ENCODE data around the gene MAP3K10. TPM values are rescaled to one million over a fixed set of nuclear protein-coding genes. Genes with fewer than 3 reads are reported as not detected.

MAP3K10 gene
- total RNA-seq, 1 experiment from 2014 or later: 255 TPM

DNA sequence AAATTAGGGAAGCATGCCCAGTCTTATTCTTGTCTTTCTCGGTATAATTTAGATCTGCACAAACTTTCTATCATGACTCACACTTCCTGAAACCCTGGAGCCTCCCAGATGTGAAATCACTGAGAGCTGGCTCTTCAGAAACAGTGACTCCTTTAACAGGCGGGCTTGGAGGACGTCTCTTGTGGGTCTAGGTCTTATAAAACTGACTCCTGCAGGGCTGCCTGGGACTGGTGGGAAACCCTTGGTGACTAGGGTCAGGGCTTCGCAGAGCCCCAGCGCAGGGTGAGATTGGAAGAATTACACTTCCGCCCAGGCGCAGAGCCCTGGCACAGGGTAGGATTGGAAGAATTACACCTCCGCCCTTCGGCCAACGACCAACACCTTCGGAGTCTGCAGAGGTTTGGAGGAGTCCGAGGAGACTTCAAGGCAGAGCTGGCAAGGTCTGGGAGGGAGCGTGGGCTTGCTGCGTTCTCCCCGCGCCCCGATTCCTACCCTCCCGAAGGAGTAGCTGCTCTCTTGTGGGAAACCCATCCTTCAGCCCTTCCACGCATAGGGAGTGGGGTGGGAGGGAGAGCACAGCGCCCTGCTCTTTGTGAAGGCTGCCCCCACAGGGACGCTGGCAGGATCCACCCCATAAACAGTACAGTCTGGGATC is 43.4 kb upstream of the MAP3K10 start:
- BruUV-seq (replicated peaks): TSS peak; percentile 94
- Histone ChIP-seq H3K27ac (ENCODE audit: low read length) (peak overlapping the region; percentile 42), H3K4me3 (ENCODE audit: low read depth in 2 of 2, low read length in 2 of 2) (peak overlapping the region; percentile 24 to 50), H3K9me3 (ENCODE audit: control insufficient read depth, insufficient read depth, low read depth, low read length) (no peaks in the 10 kb centered on the region), H3K4me1 (ENCODE audit: control insufficient read depth, insufficient read depth, low read length) (peaks cover 14% of the 10 kb centered on the region), H3K36me3 (ENCODE audit: control insufficient read depth, insufficient read depth, low read length) (no peaks in the 10 kb centered on the region), H3K27me3 (ENCODE audit: control insufficient read depth, insufficient read depth, low read length) (no peaks in the 10 kb centered on the region)
- intact Hi-C loops (cut with micrococcal nuclease; ENCODE audit: unreplicated experiment) (no loop called here), in situ Hi-C loops (cut with HindIII; ENCODE audit: low pct_unique_long_range_greater_than_20kb, low sequenced_read_pairs) (no loop called here)
- ATAC-seq (peak; percentile 87), DNase-seq (ENCODE audit: low read depth, low spot score) (peak; percentile 100)
- ChIA-PET CTCF (interaction anchor here (0.6 to 4.5 kb wide), 27 partner anchors 8 to 381 kb away, joined by 3 to 45 read pairs (median 5); partner anchors contain the start of gene TTC9B), POLR2A (interaction anchor here (0.6 to 1.9 kb wide), 12 partner anchors 10 to 314 kb away, joined by 3 to 22 read pairs (median 4); partner anchors contain the start of gene MAP3K10)
- TF ChIP-seq TCF7L2 (IDR thresholded peaks at IDR 0.05; ENCODE audit: low read depth, low read length) (no peak), POLR2AphosphoS5 (IDR thresholded peaks at IDR 0.05; ENCODE audit: low read depth, low read length) (no peak), SIN3A (IDR thresholded peaks at IDR 0.05; ENCODE audit: borderline replicate concordance, insufficient read depth, low read depth, low read length) (no peak), REST (IDR thresholded peaks at IDR 0.05; ENCODE audit: insufficient read depth in 1 of 2, low read depth in 2 of 2, low read length in 1 of 2) (no peak)
- TF ChIP-seq, protein P1, sequence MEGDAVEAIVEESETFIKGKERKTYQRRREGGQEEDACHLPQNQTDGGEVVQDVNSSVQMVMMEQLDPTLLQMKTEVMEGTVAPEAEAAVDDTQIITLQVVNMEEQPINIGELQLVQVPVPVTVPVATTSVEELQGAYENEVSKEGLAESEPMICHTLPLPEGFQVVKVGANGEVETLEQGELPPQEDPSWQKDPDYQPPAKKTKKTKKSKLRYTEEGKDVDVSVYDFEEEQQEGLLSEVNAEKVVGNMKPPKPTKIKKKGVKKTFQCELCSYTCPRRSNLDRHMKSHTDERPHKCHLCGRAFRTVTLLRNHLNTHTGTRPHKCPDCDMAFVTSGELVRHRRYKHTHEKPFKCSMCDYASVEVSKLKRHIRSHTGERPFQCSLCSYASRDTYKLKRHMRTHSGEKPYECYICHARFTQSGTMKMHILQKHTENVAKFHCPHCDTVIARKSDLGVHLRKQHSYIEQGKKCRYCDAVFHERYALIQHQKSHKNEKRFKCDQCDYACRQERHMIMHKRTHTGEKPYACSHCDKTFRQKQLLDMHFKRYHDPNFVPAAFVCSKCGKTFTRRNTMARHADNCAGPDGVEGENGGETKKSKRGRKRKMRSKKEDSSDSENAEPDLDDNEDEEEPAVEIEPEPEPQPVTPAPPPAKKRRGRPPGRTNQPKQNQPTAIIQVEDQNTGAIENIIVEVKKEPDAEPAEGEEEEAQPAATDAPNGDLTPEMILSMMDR (IDR thresholded peaks at IDR 0.05): no peak

- Histone ChIP-seq H3K27me3 (ENCODE audit: control insufficient read depth, insufficient read depth, low read length) (no peaks in the 10 kb centered on the region), H3K4me1 (ENCODE audit: control insufficient read depth, insufficient read depth, low read length) (peaks cover 14% of the 10 kb centered on the region), H3K36me3 (ENCODE audit: control insufficient read depth, insufficient read depth, low read length) (no peaks in the 10 kb centered on the region), H3K9me3 (ENCODE audit: control insufficient read depth, insufficient read depth, low read depth, low read length) (no peaks in the 10 kb centered on the region), H3K4me3 (ENCODE audit: low read depth in 2 of 2, low read length in 2 of 2) (no peak overlapping the region), H3K27ac (ENCODE audit: low read length) (no peak overlapping the region)
- ChIA-PET POLR2A (interaction anchor here (0.6 kb wide), 1 partner anchor 14 kb away, joined by 3 read pairs; no protein-coding TSS in a partner anchor), CTCF (interaction anchor here (0.7 to 1.6 kb wide), 2 partner anchors 148 to 179 kb away, joined by 5 read pairs; no protein-coding TSS in a partner anchor)
- no peak for TF ChIP-seq TCF7L2 (IDR thresholded peaks at IDR 0.05; ENCODE audit: low read depth, low read length)
- TF ChIP-seq REST (IDR thresholded peaks at IDR 0.05; ENCODE audit: insufficient read depth in 1 of 2, low read depth in 2 of 2, low read length in 1 of 2): no peak
- TF ChIP-seq, protein P1 (IDR thresholded peaks at IDR 0.05): no peak
- no peak for TF ChIP-seq SIN3A (IDR thresholded peaks at IDR 0.05; ENCODE audit: borderline replicate concordance, insufficient read depth, low read depth, low read length)
- TF ChIP-seq POLR2AphosphoS5 (IDR thresholded peaks at IDR 0.05; ENCODE audit: low read depth, low read length): no peak
- intact Hi-C loops (cut with micrococcal nuclease; ENCODE audit: unreplicated experiment) (no loop called here), in situ Hi-C loops (cut with HindIII; ENCODE audit: low pct_unique_long_range_greater_than_20kb, low sequenced_read_pairs) (no loop called here)
- BruUV-seq (replicated peaks): no TSS peak
- DNase-seq (ENCODE audit: low read depth, low spot score) (no peak), ATAC-seq (no peak)
Observed at GRCh38 chr19:40149501-40149900, 41.7 kb upstream of the MAP3K10 start.

Measured in Panc1 (cell line).